Natural killer cell (primary cell): ENCODE results near the gene SMARCD3. TPM values are rescaled to one million over a fixed set of nuclear protein-coding genes. Genes with fewer than 3 reads are reported as not detected.

Experiments used
- ATAC-seq, 3 donors: fragments of 150-1000 bp in 2 of 3; fragments of 200-7000 bp in 1 of 3; cut with Tn5 transposase; 1 replicate in 1 of 3; 2 replicates in 2 of 3; pipeline ENCODE4 v1.10.0; 2021; ENCODE audit warnings: mild to moderate bottlenecking in 2 of 3, moderate library complexity in 2 of 3
- DNase-seq, 2 donors: peaks; one replicate each; pipeline versions ENCODE4 v3.0.0 to v3.0.0-alpha.2; 2013 to 2021; ENCODE audit warnings: mixed read lengths in 1 of 2
- H3K27ac ChIP-seq: one replicate; pipeline ENCODE4 v1.5.1; 2013; ENCODE audit warnings: mild to moderate bottlenecking, low read length
- H3K27me3 ChIP-seq: one replicate; pipeline ENCODE4 v1.6.1; 2013; ENCODE audit warnings: low read length; ENCODE audit not compliant: control insufficient read depth, insufficient read depth
- H3K36me3 ChIP-seq: one replicate; pipeline ENCODE4 v1.6.1; 2013; ENCODE audit warnings: low read length; ENCODE audit not compliant: control insufficient read depth, insufficient read depth
- H3K4me1 ChIP-seq: one replicate; pipeline ENCODE4 v1.6.1; 2013; ENCODE audit warnings: low read length; ENCODE audit not compliant: control insufficient read depth, insufficient read depth
- H3K4me3 ChIP-seq: one replicate; pipeline ENCODE4 v1.5.1; 2013; ENCODE audit warnings: low read length
- H3K9me3 ChIP-seq: one replicate; pipeline ENCODE4 v1.6.1; 2013; ENCODE audit warnings: low read length; ENCODE audit not compliant: control insufficient read depth, insufficient read depth
- H3K27ac Mint-ChIP-seq, 2 donors: one replicate each; pipeline ENCODE4 v1.8.0; 2022; ENCODE audit warnings: mild to moderate bottlenecking in 2 of 2, mixed read lengths in 2 of 2, moderate library complexity in 1 of 2
- H3K27me3 Mint-ChIP-seq, 2 donors: one replicate each; pipeline ENCODE4 v1.8.0; 2022; ENCODE audit warnings: low read depth in 2 of 2, mixed read lengths in 2 of 2
- H3K36me3 Mint-ChIP-seq: one replicate; pipeline ENCODE4 v1.8.0; 2022; ENCODE audit warnings: mixed read lengths
- H3K4me1 Mint-ChIP-seq, 2 donors: one replicate each; pipeline ENCODE4 v1.8.0; 2022; ENCODE audit warnings: mixed read lengths in 2 of 2
- H3K4me3 Mint-ChIP-seq: one replicate; pipeline ENCODE4 v1.8.0; 2022; ENCODE audit warnings: mild to moderate bottlenecking, moderate library complexity, mixed read lengths
- H3K9me3 Mint-ChIP-seq, 2 donors: one replicate each; pipeline ENCODE4 v1.8.0; 2022; ENCODE audit warnings: mixed read lengths in 2 of 2
- WGBS: methylation state at CpG from one replicate; pipeline ENCODE4 v1.1.7; 2013; ENCODE audit warnings: missing lambda C conversion rate; ENCODE audit not compliant: insufficient coverage; 5-methylcytosine and 5-hydroxymethylcytosine counted together
- intact Hi-C: fragments of 100-400 bp; cut with micrococcal nuclease; formaldehyde crosslinking; loops from one replicate; pipeline ENCODE4 v1.14.2; 2022
- total RNA-seq, 4 donors: library from RNA; stranded (reverse); fragments of 120-200 nt in 1 of 4; gene quantifications; one replicate each; pipeline versions ENCODE4 v1.2.3 to v1.2.4, GENCODE V29; 2013 to 2022
- TF ChIP-seq, protein P1 (sequence below): fragments of 200-600 bp; IDR thresholded peaks from one replicate; pipeline ENCODE4 v1.8.0; 2022; ENCODE audit warnings: antibody characterized with exemption

SMARCD3 gene
- total RNA-seq, 3 donors from 2014 or later (not counting 1 experiment from before 2014, with no cell fraction given) = 3.1 to 8.7 (median 6.5) TPM

DNA sequence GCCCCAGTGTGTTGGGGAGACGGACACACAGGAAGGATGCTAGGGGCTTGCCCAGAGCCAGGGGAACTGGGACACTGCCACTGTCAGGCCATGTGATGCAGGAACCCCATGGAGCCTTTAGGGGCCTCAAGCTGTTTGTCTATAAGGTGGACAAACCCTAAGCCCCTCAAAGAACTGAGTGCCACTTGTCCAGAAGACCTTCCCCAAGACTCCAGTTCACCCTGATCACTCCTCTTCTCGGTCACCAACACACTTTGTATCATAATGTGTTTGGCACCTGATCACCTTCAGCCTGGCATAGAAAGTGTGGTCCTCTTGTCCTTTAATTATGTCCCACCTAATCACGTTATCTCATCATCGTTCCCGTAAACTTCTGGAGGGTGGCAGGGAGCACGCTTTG lies 38.9 kb downstream of the SMARCD3 start:
- peaks cover 0 to 6% of the 10 kb centered on the region in 2 donors for H3K27me3 Mint-ChIP-seq
- TF ChIP-seq, protein P1, sequence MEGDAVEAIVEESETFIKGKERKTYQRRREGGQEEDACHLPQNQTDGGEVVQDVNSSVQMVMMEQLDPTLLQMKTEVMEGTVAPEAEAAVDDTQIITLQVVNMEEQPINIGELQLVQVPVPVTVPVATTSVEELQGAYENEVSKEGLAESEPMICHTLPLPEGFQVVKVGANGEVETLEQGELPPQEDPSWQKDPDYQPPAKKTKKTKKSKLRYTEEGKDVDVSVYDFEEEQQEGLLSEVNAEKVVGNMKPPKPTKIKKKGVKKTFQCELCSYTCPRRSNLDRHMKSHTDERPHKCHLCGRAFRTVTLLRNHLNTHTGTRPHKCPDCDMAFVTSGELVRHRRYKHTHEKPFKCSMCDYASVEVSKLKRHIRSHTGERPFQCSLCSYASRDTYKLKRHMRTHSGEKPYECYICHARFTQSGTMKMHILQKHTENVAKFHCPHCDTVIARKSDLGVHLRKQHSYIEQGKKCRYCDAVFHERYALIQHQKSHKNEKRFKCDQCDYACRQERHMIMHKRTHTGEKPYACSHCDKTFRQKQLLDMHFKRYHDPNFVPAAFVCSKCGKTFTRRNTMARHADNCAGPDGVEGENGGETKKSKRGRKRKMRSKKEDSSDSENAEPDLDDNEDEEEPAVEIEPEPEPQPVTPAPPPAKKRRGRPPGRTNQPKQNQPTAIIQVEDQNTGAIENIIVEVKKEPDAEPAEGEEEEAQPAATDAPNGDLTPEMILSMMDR = no peak
- intact Hi-C loops = no loop called here
- Histone ChIP-seq H3K4me3 (no peak overlapping the region), H3K4me1 (peaks cover 24% of the 10 kb centered on the region), H3K9me3 (no peaks in the 10 kb centered on the region), H3K27me3 (no peaks in the 10 kb centered on the region), H3K27ac (no peak overlapping the region), H3K36me3 (peaks cover 14% of the 10 kb centered on the region)
- H3K36me3 Mint-ChIP-seq = no peaks in the 10 kb centered on the region
- peaks cover 22% of the 10 kb centered on the region in 2 donors for H3K4me1 Mint-ChIP-seq
- no peak overlapping the region for H3K27ac Mint-ChIP-seq
- 96% methylated on average over 6 of the region's 6 CpGs for WGBS
- DNase-seq (no peak), ATAC-seq (no peak)
- no peak overlapping the region for H3K4me3 Mint-ChIP-seq
- no peaks in the 10 kb centered on the region for H3K9me3 Mint-ChIP-seq

DNA sequence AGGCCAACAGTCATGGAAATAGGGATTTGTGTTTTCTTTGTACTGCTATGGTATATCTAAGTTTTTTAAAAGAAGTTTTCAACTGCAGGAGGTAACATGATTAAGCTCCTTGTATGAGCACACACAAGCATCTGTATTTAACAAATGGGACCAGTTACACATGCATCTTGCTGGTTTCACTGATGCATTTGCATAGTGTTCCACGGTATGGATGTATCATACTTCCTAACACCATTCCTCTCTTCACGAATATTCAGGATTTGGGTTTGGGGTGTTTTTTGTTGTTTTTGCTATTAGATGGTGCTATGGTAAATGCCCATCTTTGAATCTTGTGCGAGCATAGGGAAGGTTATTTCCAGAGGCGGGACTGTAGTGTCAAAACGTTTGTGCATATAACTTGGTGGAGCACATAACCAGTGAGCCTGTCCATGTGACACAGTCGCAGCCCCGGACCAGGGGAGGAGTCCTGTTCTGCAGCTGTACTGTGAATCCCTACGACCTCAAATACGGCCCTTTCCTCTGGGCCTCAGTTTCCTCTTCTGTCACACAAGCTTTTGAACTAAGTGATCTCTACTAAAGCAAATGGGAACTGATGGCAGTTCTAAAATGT lies 40.1 kb downstream of the SMARCD3 start:
- Histone ChIP-seq H3K4me1 (peaks cover 24% of the 10 kb centered on the region), H3K9me3 (no peaks in the 10 kb centered on the region), H3K27me3 (no peaks in the 10 kb centered on the region), H3K27ac (peak overlapping the region; percentile 39), H3K4me3 (no peak overlapping the region), H3K36me3 (peaks cover 3% of the 10 kb centered on the region)
- H3K27me3 Mint-ChIP-seq = peaks cover 0 to 9% of the 10 kb centered on the region in 2 donors
- 91% methylated on average over 7 of the region's 9 CpGs for WGBS
- H3K4me3 Mint-ChIP-seq = no peak overlapping the region
- TF ChIP-seq, protein P1 = no peak
- ATAC-seq (no peak), DNase-seq (no peak)
- H3K27ac Mint-ChIP-seq = no peak overlapping the region
- no peaks in the 10 kb centered on the region for H3K36me3 Mint-ChIP-seq
- peaks cover 22% of the 10 kb centered on the region in 2 donors for H3K4me1 Mint-ChIP-seq
- intact Hi-C loops = no loop called here
- H3K9me3 Mint-ChIP-seq = no peaks in the 10 kb centered on the region

DNA sequence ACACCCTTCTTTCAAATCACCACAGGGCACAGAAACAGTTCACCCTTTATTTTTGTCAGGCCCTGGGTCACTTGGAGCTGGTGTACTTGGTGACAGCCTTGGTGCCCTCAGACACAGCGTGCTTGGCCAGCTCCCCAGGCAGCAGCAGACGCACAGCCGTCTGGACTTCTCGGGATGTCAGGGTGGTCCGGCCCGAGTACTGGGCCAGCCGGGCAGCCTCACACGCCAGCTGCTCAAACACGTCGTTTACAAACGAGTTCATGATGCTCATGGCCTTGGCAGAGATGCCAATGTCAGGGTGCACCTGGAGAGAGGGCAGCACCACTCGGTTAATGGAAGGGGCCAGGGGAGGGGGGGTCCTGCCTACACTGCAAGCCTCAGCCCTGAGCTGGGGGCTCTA lies 40.7 kb downstream of the SMARCD3 start:
- peak overlapping the region; percentile 39 for H3K27ac ChIP-seq
- Mint-ChIP-seq H3K4me1 (peaks cover 22% of the 10 kb centered on the region in 2 donors), H3K36me3 (no peaks in the 10 kb centered on the region), H3K9me3 (no peaks in the 10 kb centered on the region), H3K27me3 (peaks cover 0 to 9% of the 10 kb centered on the region in 2 donors), H3K27ac (no peak overlapping the region), H3K4me3 (no peak overlapping the region)
- H3K36me3 ChIP-seq = no peaks in the 10 kb centered on the region
- TF ChIP-seq, protein P1 = no peak
- no peak overlapping the region for H3K4me3 ChIP-seq
- DNase-seq (no peak), ATAC-seq (no peak)
- H3K9me3 ChIP-seq = no peaks in the 10 kb centered on the region
- intact Hi-C loops = no loop called here
- H3K4me1 ChIP-seq = peaks cover 24% of the 10 kb centered on the region
- WGBS = 88% methylated on average over 12 of the region's 12 CpGs
- no peaks in the 10 kb centered on the region for H3K27me3 ChIP-seq

DNA sequence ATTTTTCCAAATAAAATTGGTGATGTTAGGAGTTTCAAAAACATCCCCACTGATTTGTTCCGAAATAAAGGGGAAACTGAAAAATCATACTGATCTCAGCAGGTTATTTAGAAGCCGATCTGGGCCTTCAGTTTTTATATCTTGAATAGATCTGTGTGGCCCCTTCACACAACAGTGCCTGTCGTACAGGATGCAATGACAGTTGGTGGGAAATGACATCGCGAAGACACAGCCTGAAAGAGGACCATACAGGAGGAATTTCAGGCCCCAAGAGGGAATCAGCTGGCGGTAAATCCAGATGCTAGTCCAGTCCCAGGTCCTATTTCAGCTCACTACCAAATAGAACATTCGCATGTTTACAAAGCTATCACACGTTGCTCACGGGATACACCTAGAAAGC lies 41.2 kb downstream of the SMARCD3 start:
- peaks cover 24% of the 10 kb centered on the region for H3K4me1 ChIP-seq
- Mint-ChIP-seq H3K27me3 (peaks cover 0 to 9% of the 10 kb centered on the region in 2 donors), H3K4me3 (peak overlapping the region; percentile 54), H3K9me3 (no peaks in the 10 kb centered on the region), H3K27ac (peak overlapping the region; percentile 2 to 72), H3K4me1 (peaks cover 22% of the 10 kb centered on the region in 2 donors), H3K36me3 (no peaks in the 10 kb centered on the region)
- H3K27ac ChIP-seq = peak overlapping the region; percentile 39
- H3K27me3 ChIP-seq = no peaks in the 10 kb centered on the region
- H3K36me3 ChIP-seq = no peaks in the 10 kb centered on the region
- intact Hi-C loops = no loop called here
- ATAC-seq (peak; percentile 28 to 63 (median 49)), DNase-seq (peak in 1 of 2 donors; percentile 51)
- 12% methylated on average over 9 of the region's 9 CpGs for WGBS
- TF ChIP-seq, protein P1 = no peak
- H3K4me3 ChIP-seq = no peak overlapping the region
- no peaks in the 10 kb centered on the region for H3K9me3 ChIP-seq
